ENCODE measurements around the gene PPP1R3A. TPM values are rescaled to one million over a fixed set of nuclear protein-coding genes. Genes with fewer than 3 reads are reported as not detected.

Gene PPP1R3A
- total RNA-seq, 1 donor from 2014 or later, result not detected

DNA sequence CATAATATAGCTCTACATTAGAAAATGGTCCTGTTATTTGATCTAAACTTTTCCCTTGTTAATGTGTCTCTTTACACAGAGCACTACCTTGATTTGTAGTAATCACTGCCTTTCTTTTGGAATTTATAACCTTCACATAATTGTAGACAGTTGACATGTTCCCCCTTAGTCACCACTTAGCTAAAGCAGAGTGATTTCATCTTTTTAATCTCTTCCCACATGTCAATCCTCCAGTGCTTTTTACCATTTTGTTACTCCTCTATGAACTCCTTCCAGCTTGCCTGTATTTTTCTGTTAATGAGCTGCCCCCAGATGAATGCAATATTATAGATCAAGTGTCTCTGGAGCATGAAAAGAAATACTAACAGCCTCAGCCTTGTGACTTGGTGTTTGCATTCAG lies 2.6 kb upstream of the PPP1R3A start:
- no peak for DNase-seq (ENCODE audit: low spot score, unreplicated experiment)
- Mint-ChIP-seq H3K36me3 (ENCODE audit: insufficient read depth) (no peaks in the 10 kb centered on the region), H3K4me3 (ENCODE audit: low read depth) (no peak overlapping the region), H3K27ac (no peak overlapping the region), H3K27me3 (no peaks in the 10 kb centered on the region), H3K9me3 (ENCODE audit: low read depth) (peaks cover 3% of the 10 kb centered on the region), H3K4me1 (ENCODE audit: low read depth) (no peaks in the 10 kb centered on the region)
- TF ChIP-seq, protein P1, sequence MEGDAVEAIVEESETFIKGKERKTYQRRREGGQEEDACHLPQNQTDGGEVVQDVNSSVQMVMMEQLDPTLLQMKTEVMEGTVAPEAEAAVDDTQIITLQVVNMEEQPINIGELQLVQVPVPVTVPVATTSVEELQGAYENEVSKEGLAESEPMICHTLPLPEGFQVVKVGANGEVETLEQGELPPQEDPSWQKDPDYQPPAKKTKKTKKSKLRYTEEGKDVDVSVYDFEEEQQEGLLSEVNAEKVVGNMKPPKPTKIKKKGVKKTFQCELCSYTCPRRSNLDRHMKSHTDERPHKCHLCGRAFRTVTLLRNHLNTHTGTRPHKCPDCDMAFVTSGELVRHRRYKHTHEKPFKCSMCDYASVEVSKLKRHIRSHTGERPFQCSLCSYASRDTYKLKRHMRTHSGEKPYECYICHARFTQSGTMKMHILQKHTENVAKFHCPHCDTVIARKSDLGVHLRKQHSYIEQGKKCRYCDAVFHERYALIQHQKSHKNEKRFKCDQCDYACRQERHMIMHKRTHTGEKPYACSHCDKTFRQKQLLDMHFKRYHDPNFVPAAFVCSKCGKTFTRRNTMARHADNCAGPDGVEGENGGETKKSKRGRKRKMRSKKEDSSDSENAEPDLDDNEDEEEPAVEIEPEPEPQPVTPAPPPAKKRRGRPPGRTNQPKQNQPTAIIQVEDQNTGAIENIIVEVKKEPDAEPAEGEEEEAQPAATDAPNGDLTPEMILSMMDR (IDR thresholded peaks at IDR 0.05; ENCODE audit: unreplicated experiment), result no peak

DNA sequence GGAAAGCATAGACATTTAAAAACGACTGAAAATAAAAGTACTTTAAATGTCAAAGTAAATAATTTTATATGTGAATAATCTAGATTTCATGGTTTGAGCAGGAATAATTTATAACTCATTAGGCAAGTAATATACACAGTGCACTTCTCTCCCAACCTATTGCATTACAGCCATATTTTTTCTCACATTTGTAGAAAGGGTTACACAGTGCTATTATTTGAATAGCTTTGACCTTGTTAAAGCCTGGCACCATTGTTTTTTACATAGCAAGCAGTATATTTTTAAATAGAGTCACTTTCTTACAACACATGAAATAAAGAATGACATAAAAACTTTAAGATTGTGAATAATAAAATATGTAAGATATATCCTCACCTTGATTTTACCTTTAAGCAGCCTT lies 969 bp downstream of the PPP1R3A start:
- H3K4me3 Mint-ChIP-seq (ENCODE audit: low read depth), result no peak overlapping the region
- no peaks in the 10 kb centered on the region for H3K4me1 Mint-ChIP-seq (ENCODE audit: low read depth)
- no peak overlapping the region for H3K27ac Mint-ChIP-seq
- peaks cover 3% of the 10 kb centered on the region for H3K9me3 Mint-ChIP-seq (ENCODE audit: low read depth)
- H3K27me3 Mint-ChIP-seq, result no peaks in the 10 kb centered on the region
- TF ChIP-seq, protein P1 (IDR thresholded peaks at IDR 0.05; ENCODE audit: unreplicated experiment), result no peak
- DNase-seq (ENCODE audit: low spot score, unreplicated experiment), result no peak
- no peaks in the 10 kb centered on the region for H3K36me3 Mint-ChIP-seq (ENCODE audit: insufficient read depth)

DNA sequence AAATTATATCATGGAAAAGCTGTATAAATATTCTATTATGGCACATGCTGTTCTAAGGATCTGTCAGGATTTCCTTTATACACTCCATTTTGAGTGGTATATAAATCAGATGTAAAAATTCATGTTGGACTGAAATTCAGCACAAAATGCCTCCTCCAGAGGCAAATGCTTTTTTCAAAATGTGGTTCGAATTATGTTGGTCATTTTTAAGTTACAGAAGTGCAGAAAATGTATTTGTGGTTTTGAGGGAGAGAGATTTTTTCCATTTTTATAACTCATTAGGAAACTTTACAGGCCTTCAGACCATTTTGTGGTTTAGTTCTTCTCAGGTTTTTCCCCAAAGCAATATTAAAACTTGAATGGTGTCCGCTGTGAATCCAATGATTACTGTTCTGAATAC lies 2.9 kb downstream of the PPP1R3A start:
- no peak for DNase-seq (ENCODE audit: low spot score, unreplicated experiment)
- no peaks in the 10 kb centered on the region for H3K4me1 Mint-ChIP-seq (ENCODE audit: low read depth)
- H3K9me3 Mint-ChIP-seq (ENCODE audit: low read depth), result peaks cover 3% of the 10 kb centered on the region
- no peak overlapping the region for H3K27ac Mint-ChIP-seq
- TF ChIP-seq, protein P1 (IDR thresholded peaks at IDR 0.05; ENCODE audit: unreplicated experiment), result no peak
- no peak overlapping the region for H3K4me3 Mint-ChIP-seq (ENCODE audit: low read depth)
- H3K27me3 Mint-ChIP-seq, result no peaks in the 10 kb centered on the region
- no peaks in the 10 kb centered on the region for H3K36me3 Mint-ChIP-seq (ENCODE audit: insufficient read depth)

DNA sequence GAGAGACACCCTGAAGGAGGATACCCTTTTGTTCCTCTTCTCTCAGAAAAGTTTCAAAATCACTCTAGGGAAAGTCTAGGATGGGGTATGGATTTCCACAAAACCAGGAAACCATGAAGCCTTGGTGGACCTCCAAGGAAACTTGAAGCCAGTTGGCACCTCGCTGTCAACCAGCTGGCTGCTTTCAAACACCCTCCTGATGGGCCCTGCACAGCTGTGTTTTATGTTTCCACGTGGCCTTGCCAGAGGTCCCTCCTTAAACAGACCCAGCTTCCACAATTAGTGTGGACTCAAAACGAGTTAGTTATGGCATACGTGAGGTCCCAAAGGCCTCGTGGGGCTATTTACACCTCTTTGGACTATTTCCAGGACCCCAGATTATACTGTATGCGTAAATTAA lies 5.9 kb downstream of the PPP1R3A start:
- TF ChIP-seq, protein P1 (IDR thresholded peaks at IDR 0.05; ENCODE audit: unreplicated experiment), result no peak
- no peaks in the 10 kb centered on the region for H3K9me3 Mint-ChIP-seq (ENCODE audit: low read depth)
- no peaks in the 10 kb centered on the region for H3K4me1 Mint-ChIP-seq (ENCODE audit: low read depth)
- no peak overlapping the region for H3K4me3 Mint-ChIP-seq (ENCODE audit: low read depth)
- no peak overlapping the region for H3K27ac Mint-ChIP-seq
- no peaks in the 10 kb centered on the region for H3K27me3 Mint-ChIP-seq
- H3K36me3 Mint-ChIP-seq (ENCODE audit: insufficient read depth), result no peaks in the 10 kb centered on the region
- no peak for DNase-seq (ENCODE audit: low spot score, unreplicated experiment)

DNA sequence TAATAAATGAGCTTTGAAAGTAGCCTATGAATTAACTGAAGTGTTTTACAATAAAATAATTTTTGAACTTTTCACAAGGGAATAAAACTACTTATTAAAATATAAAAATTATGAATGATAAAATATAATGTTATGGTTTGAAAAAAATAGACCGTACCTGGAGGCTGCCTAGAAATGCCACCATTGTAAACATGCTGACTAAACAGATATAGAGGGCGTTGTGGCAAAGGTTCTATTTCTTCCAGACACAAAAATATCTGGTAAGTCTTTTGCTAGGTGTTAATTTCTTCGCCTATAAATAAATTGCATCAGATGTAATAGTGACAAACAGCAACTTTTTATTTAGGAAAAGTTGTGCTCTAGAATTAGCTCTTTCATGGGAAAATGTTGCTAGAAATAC lies 11.2 kb downstream of the PPP1R3A start:
- peaks cover 12% of the 10 kb centered on the region for H3K27me3 Mint-ChIP-seq
- DNase-seq (ENCODE audit: low spot score, unreplicated experiment), result no peak
- H3K9me3 Mint-ChIP-seq (ENCODE audit: low read depth), result no peaks in the 10 kb centered on the region
- no peak overlapping the region for H3K4me3 Mint-ChIP-seq (ENCODE audit: low read depth)
- TF ChIP-seq, protein P1 (IDR thresholded peaks at IDR 0.05; ENCODE audit: unreplicated experiment), result no peak
- H3K4me1 Mint-ChIP-seq (ENCODE audit: low read depth), result no peaks in the 10 kb centered on the region
- no peak overlapping the region for H3K27ac Mint-ChIP-seq
- H3K36me3 Mint-ChIP-seq (ENCODE audit: insufficient read depth), result no peaks in the 10 kb centered on the region

Measured in progenitor cell of endocrine pancreas (in vitro differentiated cells).